ENCODE measurements around the gene CETP. TPM values are rescaled to one million over a fixed set of nuclear protein-coding genes. Genes with fewer than 3 reads are reported as not detected.

CETP gene
- total RNA-seq, 4 donors from 2014 or later = 0.19 to 0.32 (median 0.31) TPM; not detected in 1

GRCh38 chr16:57031156-57031555 lies 69.4 kb downstream of the CETP start:
- no peak for DNase-seq
- H3K4me1 ChIP-seq = peaks cover 0 to 7% (median 0%) of the 10 kb centered on the region in 3 donors
- H3K27me3 ChIP-seq = no peaks in the 10 kb centered on the region
- intact Hi-C loops (cut with DNase I) = no loop called here
- no peak overlapping the region for H3K27ac ChIP-seq
- no peak for TF ChIP-seq CTCF (IDR thresholded peaks at IDR 0.05)
- no peak for TF ChIP-seq POLR2A (IDR thresholded peaks at IDR 0.05)
- 93 to 100% methylated on average over 1 to 4 of the region's 4 CpGs for WGBS, 2 donors
- no peak overlapping the region for H3K4me3 ChIP-seq
- peaks cover 0 to 52% (median 8%) of the 10 kb centered on the region in 3 donors for H3K36me3 ChIP-seq
- no peaks in the 10 kb centered on the region for H3K9me3 ChIP-seq

DNA sequence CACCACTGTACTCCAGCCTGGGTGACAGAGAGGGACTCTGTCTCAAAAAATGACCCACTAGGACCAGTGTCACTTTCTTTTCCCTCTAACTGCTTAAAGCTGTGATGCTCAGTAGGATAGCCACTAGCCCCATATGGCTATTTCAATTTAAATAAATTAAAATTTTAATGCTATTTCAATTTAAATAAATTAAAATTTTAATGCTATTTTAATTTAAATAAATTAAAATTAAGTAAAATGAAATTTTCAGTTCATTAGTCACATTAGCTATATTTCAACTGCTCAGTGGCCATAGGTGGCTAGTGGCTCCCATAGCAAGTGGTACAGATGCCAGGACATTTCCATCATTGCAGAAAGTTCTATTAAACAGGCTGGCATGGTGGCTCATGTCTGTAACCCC lies 70.6 kb downstream of the CETP start:
- intact Hi-C loops (cut with DNase I) = no loop called here
- H3K36me3 ChIP-seq = peaks cover 0 to 60% (median 8%) of the 10 kb centered on the region in 3 donors
- TF ChIP-seq POLR2A (IDR thresholded peaks at IDR 0.05) (no peak), CTCF (IDR thresholded peaks at IDR 0.05) (no peak)
- no peaks in the 10 kb centered on the region for H3K27me3 ChIP-seq
- no peak overlapping the region for H3K4me3 ChIP-seq
- H3K4me1 ChIP-seq = peaks cover 0 to 7% (median 0%) of the 10 kb centered on the region in 3 donors
- H3K27ac ChIP-seq = no peak overlapping the region
- no peaks in the 10 kb centered on the region for H3K9me3 ChIP-seq
- DNase-seq = no peak

DNA sequence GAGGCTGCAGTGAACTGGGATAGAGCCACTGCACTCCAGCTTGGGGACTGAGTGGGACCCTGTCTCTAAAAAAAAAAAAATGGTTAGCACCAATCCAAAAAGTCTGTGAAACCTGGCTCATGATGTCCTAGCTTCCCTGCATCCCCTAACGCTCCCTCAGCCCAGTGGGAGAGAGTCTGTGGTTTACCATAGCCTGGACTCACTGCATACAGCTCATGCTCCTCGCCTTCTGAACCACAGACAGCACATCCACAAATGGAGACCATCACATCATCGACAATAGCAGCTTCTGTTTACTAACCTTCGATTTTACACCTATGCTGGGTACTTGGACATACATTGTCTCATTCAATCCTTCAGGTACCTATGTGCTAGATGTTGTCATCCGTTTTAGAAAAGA lies 71.2 kb downstream of the CETP start:
- Histone ChIP-seq H3K36me3 (peaks cover 0 to 66% (median 8%) of the 10 kb centered on the region in 3 donors), H3K9me3 (no peaks in the 10 kb centered on the region), H3K4me3 (no peak overlapping the region), H3K27ac (no peak overlapping the region), H3K27me3 (no peaks in the 10 kb centered on the region), H3K4me1 (peaks cover 0 to 7% (median 0%) of the 10 kb centered on the region in 3 donors)
- WGBS, 2 donors = 82 to 92% methylated on average over 5 of the region's 5 CpGs
- TF ChIP-seq CTCF (IDR thresholded peaks at IDR 0.05) = no peak
- no peak for TF ChIP-seq POLR2A (IDR thresholded peaks at IDR 0.05)
- no peak for DNase-seq
- intact Hi-C loops (cut with DNase I) = no loop called here

Other genes with a start within 250 kb of the CETP start
- gene NUP93, start 231.8 kb upstream of the CETP start, total RNA-seq = 10 to 100 TPM; 38.2 to 46.5 (median 41.2) TPM
- not detected for gene SLC12A3, start 96.7 kb upstream of the CETP start, total RNA-seq
- gene HERPUD1, start 29.8 kb upstream of the CETP start, total RNA-seq = 10 to 100 TPM; 40.6 to 81.3 (median 43.9) TPM
- gene NLRC5, start 27.6 kb downstream of the CETP start, total RNA-seq = 10 to 100 TPM in 3 of 4 donors, 1 to 10 TPM in 1; 7.7 to 25.2 (median 14.1) TPM
- 10 to 100 TPM; 12.2 to 21.4 (median 17.8) TPM for gene CPNE2, start 130.6 kb downstream of the CETP start, total RNA-seq
- 10 to 100 TPM; 40.7 to 65.6 (median 51.3) TPM for gene PSME3IP1, start 224.1 kb downstream of the CETP start, total RNA-seq
- gene RSPRY1, start 224.4 kb downstream of the CETP start, total RNA-seq = 10 to 100 TPM; 13.7 to 27.2 (median 23.1) TPM

Data from esophagus squamous epithelium (tissue), 5 donors.